ENCODE results near the gene BCAS3. TPM values are rescaled to one million over a fixed set of nuclear protein-coding genes. Genes with fewer than 3 reads are reported as not detected.

Gene BCAS3
- total RNA-seq, 4 donors from 2014 or later: 41.0 to 81.4 (median 45.6) TPM

- H3K9me3 ChIP-seq: no peaks in the 10 kb centered on the region
- H3K4me3 ChIP-seq: no peak overlapping the region
- no peak for TF ChIP-seq EP300 (IDR thresholded peaks at IDR 0.05)
- TF ChIP-seq, protein P1, sequence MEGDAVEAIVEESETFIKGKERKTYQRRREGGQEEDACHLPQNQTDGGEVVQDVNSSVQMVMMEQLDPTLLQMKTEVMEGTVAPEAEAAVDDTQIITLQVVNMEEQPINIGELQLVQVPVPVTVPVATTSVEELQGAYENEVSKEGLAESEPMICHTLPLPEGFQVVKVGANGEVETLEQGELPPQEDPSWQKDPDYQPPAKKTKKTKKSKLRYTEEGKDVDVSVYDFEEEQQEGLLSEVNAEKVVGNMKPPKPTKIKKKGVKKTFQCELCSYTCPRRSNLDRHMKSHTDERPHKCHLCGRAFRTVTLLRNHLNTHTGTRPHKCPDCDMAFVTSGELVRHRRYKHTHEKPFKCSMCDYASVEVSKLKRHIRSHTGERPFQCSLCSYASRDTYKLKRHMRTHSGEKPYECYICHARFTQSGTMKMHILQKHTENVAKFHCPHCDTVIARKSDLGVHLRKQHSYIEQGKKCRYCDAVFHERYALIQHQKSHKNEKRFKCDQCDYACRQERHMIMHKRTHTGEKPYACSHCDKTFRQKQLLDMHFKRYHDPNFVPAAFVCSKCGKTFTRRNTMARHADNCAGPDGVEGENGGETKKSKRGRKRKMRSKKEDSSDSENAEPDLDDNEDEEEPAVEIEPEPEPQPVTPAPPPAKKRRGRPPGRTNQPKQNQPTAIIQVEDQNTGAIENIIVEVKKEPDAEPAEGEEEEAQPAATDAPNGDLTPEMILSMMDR (IDR thresholded peaks at IDR 0.05): no peak
- no peak for TF ChIP-seq POLR2A (IDR thresholded peaks at IDR 0.05)
- no peak for TF ChIP-seq POLR2AphosphoS5 (IDR thresholded peaks at IDR 0.05)
- no peak for DNase-seq (ENCODE audit: low spot score in 2 of 2)
- 91% methylated on average over 21 of the region's 21 CpGs for WGBS
- H3K36me3 ChIP-seq: no peaks in the 10 kb centered on the region
- no peak overlapping the region for H3K27ac ChIP-seq
- H3K4me1 ChIP-seq: no peaks in the 10 kb centered on the region
- no peaks in the 10 kb centered on the region for H3K27me3 ChIP-seq
Measured at GRCh38 chr17:61379457-61380216, 702.0 kb downstream of the BCAS3 start.

DNA sequence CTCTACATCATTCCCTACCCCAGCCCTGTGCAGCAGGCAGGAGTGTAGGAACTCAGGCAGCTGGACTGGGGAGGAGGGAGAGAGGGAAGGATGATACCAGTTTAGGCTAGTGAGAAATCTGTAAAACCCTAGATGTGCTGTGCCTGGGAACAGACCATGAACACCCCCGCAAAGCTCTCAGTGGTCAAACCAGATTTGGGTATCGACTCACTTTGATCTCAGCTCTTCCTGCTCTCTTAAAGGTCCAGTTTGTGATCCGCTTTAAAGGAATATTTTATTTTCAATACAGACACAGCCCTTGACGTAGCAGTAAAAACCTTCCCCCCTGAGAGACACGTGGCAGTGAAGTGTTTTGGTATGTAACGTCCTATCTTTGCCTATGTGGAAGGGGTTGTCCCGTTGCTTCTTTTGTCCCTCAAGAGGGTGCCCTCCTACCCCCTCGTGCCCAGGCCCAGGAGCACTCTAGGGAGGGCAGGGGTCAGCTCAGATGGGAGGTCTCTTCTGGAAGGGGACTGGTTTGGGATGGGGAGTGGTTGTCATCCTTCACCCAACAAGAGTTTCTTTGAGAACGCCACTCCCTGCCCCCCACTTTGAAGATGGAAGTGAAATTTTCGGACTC, 702.7 kb downstream of the BCAS3 start:
- no peaks in the 10 kb centered on the region for H3K36me3 ChIP-seq
- DNase-seq (ENCODE audit: low spot score in 2 of 2): no peak
- H3K27ac ChIP-seq: no peak overlapping the region
- 92% methylated on average over 10 of the region's 10 CpGs for WGBS
- H3K27me3 ChIP-seq: no peaks in the 10 kb centered on the region
- TF ChIP-seq EP300 (IDR thresholded peaks at IDR 0.05) (no peak), POLR2A (IDR thresholded peaks at IDR 0.05) (no peak), POLR2AphosphoS5 (IDR thresholded peaks at IDR 0.05) (no peak)
- TF ChIP-seq, protein P1 (IDR thresholded peaks at IDR 0.05): no peak
- H3K4me3 ChIP-seq: no peak overlapping the region
- H3K9me3 ChIP-seq: no peaks in the 10 kb centered on the region
- H3K4me1 ChIP-seq: no peaks in the 10 kb centered on the region

- no peak for DNase-seq (ENCODE audit: low spot score in 2 of 2)
- no peaks in the 10 kb centered on the region for H3K36me3 ChIP-seq
- 85% methylated on average over 18 of the region's 18 CpGs for WGBS
- no peaks in the 10 kb centered on the region for H3K27me3 ChIP-seq
- H3K4me1 ChIP-seq: no peaks in the 10 kb centered on the region
- H3K9me3 ChIP-seq: no peaks in the 10 kb centered on the region
- TF ChIP-seq, protein P1 (IDR thresholded peaks at IDR 0.05): no peak
- TF ChIP-seq POLR2A (IDR thresholded peaks at IDR 0.05): no peak
- TF ChIP-seq POLR2AphosphoS5 (IDR thresholded peaks at IDR 0.05): no peak
- no peak for TF ChIP-seq EP300 (IDR thresholded peaks at IDR 0.05)
- no peak overlapping the region for H3K4me3 ChIP-seq
- no peak overlapping the region for H3K27ac ChIP-seq
Measured at GRCh38 chr17:61380836-61381525, 703.3 kb downstream of the BCAS3 start.

- no peaks in the 10 kb centered on the region for H3K36me3 ChIP-seq
- WGBS: 92% methylated on average over 5 of the region's 5 CpGs
- TF ChIP-seq POLR2AphosphoS5 (IDR thresholded peaks at IDR 0.05) (no peak), EP300 (IDR thresholded peaks at IDR 0.05) (no peak), POLR2A (IDR thresholded peaks at IDR 0.05) (no peak)
- TF ChIP-seq, protein P1 (IDR thresholded peaks at IDR 0.05): no peak
- no peak overlapping the region for H3K4me3 ChIP-seq
- no peaks in the 10 kb centered on the region for H3K27me3 ChIP-seq
- no peak overlapping the region for H3K27ac ChIP-seq
- no peaks in the 10 kb centered on the region for H3K4me1 ChIP-seq
- no peaks in the 10 kb centered on the region for H3K9me3 ChIP-seq
- DNase-seq (ENCODE audit: low spot score in 2 of 2): no peak
Measured at GRCh38 chr17:61381537-61381936, 703.9 kb downstream of the BCAS3 start.
